ENCODE data around the gene RETREG3. TPM values are rescaled to one million over a fixed set of nuclear protein-coding genes. Genes with fewer than 3 reads are reported as not detected.

The RETREG3 gene
- total and polyA plus RNA-seq, 9 of the 15 experiments (the other 6 are each of a cell fraction or from before 2014, with no cell fraction given) = 4.1 to 39.0 (median 16.9) TPM

DNA sequence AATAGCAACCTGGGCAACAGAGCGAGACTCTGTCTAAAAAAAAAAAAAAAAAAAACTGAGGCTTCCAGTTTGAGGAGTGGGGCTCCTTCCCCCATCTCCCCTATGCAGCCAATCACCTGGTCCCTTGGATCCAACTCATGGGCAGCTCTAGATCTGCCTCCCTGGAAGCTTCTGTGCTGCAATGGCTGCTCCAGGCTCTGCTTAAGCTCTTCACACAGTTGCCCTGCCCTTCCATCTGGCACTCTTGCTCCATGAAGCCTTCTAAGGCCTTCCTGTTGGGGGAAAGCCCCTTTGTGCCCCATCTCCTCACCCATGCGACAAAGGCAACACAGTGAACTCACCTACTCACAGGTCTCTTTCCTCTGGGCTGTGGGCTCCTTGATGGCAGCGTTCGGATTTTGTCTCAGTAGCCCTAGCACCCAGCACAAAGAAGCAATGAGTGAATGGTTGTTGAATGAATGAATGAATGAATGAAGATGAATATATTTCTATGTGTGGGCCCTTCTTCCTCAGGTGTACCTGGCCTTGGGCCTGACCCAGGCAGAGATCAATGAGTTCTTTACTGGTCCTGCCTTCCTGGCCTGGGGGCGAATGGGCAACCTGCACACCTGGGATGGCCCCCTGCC is 71.2 kb downstream of the RETREG3 start:
- Histone ChIP-seq H3K9me1 (ENCODE audit: control insufficient read depth, insufficient read depth, low read length) (no peaks in the 10 kb centered on the region), H3K4me3 (no peak overlapping the region), H3K27me3 (ENCODE audit: control insufficient read depth in 2 of 2, insufficient read depth in 2 of 2, low read length in 2 of 2) (no peaks in the 10 kb centered on the region), H3K9ac (ENCODE audit: insufficient read depth in 1 of 2, low read depth in 2 of 2, low read length in 2 of 2) (peak overlapping the region in 1 of 2 experiments; percentile 15; a peak in 1 of 4 replicates), H3K9me3 (replicated peaks; ENCODE audit: control insufficient read depth, insufficient read depth, low read depth, low read length) (no peaks in the 10 kb centered on the region), H2AFZ (ENCODE audit: low read depth, low read length) (no peak overlapping the region), H3K4me2 (ENCODE audit: insufficient read depth, low read length) (no peak overlapping the region), H3K27ac (ENCODE audit: extremely low read depth, low read depth, low read length) (no peak overlapping the region), H3K79me2 (ENCODE audit: control insufficient read depth, insufficient read depth, low read length) (peaks cover 17% of the 10 kb centered on the region), H4K20me1 (replicated peaks; ENCODE audit: control insufficient read depth, insufficient read depth, low read length) (no peaks in the 10 kb centered on the region; the same call in 1 of the 2 replicates), H3K4me1 (replicated peaks in 1 of 2; ENCODE audit: control insufficient read depth in 2 of 2, insufficient read depth in 2 of 2, low read length in 2 of 2) (peaks cover 23 to 44% of the 10 kb centered on the region in 2 experiments; a peak in 4 of 5 replicates), H3K36me3 (ENCODE audit: control insufficient read depth, insufficient read depth, low read length) (peaks cover 28% of the 10 kb centered on the region; the same call in 2 of the 3 replicates)
- ATAC-seq (no peak), DNase-seq (ENCODE audit: extremely low read depth in 1 of 4, low spot score in 3 of 4) (peak in 1 of 4 experiments; percentile 4), FAIRE-seq (no peak)
- POLR2A ChIA-PET = interaction anchor here (0.7 to 1.6 kb wide), 2 partner anchors 17 to 25 kb away, joined by 4 read pairs; no protein-coding TSS in a partner anchor
- BruUV-seq (replicated peaks) = no TSS peak
- CTCF ChIA-PET (ENCODE audit: low intra/inter-chr PET ratio) = no interaction called here
- in situ Hi-C loops (cut with MboI) (no loop called here), intact Hi-C loops (cut with micrococcal nuclease) (no loop called here)
- 92% methylated on average over 5 of the region's 5 CpGs for WGBS (ENCODE audit: insufficient coverage, low coverage, missing lambda C conversion rate)
- TF ChIP-seq, protein P1, sequence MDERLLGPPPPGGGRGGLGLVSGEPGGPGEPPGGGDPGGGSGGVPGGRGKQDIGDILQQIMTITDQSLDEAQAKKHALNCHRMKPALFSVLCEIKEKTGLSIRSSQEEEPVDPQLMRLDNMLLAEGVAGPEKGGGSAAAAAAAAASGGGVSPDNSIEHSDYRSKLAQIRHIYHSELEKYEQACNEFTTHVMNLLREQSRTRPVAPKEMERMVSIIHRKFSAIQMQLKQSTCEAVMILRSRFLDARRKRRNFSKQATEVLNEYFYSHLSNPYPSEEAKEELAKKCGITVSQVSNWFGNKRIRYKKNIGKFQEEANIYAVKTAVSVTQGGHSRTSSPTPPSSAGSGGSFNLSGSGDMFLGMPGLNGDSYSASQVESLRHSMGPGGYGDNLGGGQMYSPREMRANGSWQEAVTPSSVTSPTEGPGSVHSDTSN (CRISPR knock-in tag; IDR thresholded peaks at IDR 0.05; ENCODE audit: low read depth) = no peak
- TF ChIP-seq, protein P1 (tag; conservative IDR thresholded peaks at IDR 0.05; ENCODE audit: low read depth) = no peak
- TF ChIP-seq, protein P2, sequence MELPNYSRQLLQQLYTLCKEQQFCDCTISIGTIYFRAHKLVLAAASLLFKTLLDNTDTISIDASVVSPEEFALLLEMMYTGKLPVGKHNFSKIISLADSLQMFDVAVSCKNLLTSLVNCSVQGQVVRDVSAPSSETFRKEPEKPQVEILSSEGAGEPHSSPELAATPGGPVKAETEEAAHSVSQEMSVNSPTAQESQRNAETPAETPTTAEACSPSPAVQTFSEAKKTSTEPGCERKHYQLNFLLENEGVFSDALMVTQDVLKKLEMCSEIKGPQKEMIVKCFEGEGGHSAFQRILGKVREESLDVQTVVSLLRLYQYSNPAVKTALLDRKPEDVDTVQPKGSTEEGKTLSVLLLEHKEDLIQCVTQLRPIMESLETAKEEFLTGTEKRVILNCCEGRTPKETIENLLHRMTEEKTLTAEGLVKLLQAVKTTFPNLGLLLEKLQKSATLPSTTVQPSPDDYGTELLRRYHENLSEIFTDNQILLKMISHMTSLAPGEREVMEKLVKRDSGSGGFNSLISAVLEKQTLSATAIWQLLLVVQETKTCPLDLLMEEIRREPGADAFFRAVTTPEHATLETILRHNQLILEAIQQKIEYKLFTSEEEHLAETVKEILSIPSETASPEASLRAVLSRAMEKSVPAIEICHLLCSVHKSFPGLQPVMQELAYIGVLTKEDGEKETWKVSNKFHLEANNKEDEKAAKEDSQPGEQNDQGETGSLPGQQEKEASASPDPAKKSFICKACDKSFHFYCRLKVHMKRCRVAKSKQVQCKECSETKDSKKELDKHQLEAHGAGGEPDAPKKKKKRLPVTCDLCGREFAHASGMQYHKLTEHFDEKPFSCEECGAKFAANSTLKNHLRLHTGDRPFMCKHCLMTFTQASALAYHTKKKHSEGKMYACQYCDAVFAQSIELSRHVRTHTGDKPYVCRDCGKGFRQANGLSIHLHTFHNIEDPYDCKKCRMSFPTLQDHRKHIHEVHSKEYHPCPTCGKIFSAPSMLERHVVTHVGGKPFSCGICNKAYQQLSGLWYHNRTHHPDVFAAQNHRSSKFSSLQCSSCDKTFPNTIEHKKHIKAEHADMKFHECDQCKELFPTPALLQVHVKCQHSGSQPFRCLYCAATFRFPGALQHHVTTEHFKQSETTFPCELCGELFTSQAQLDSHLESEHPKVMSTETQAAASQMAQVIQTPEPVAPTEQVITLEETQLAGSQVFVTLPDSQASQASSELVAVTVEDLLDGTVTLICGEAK (IDR thresholded peaks at IDR 0.05) = no peak
- TF ChIP-seq, protein P2 (CRISPR knock-in tag; IDR thresholded peaks at IDR 0.05) = no peak
- TF ChIP-seq ILF3 (IDR thresholded peaks at IDR 0.05; ENCODE audit: borderline replicate concordance) (no peak), KLF1 (tag; IDR thresholded peaks at IDR 0.05) (no peak), NFXL1 (CRISPR knock-in tag; IDR thresholded peaks at IDR 0.05) (no peak), CEBPG (CRISPR knock-in tag; IDR thresholded peaks at IDR 0.05) (no peak), CEBPG (tag; conservative IDR thresholded peaks at IDR 0.05 in 1 of 2, IDR thresholded peaks at IDR 0.05 in 1 of 2) (no peak), SRSF1 (IDR thresholded peaks at IDR 0.05; ENCODE audit: low read depth, low read length) (no peak)
